Lower leg skin (tissue), 3 donors: ENCODE results near the gene MGA.

Source experiments
- CTCF ChIP-seq, 3 donors: fragments of 450-650 bp; IDR thresholded peaks; one replicate each; pipeline ENCODE4 v1.5.1; 2016; ENCODE audit warnings: antibody characterized with exemption in 3 of 3, mild to moderate bottlenecking in 3 of 3, moderate library complexity in 2 of 3
- POLR2A ChIP-seq, 2 donors: fragments of 450-650 bp; IDR thresholded peaks; one replicate each; pipeline ENCODE4 v1.6.1; 2016 to 2017; ENCODE audit warnings: antibody characterized with exemption in 2 of 2, mild to moderate bottlenecking in 1 of 2, moderate library complexity in 1 of 2

GRCh38 chr15:41675337-41675736 is 15.1 kb downstream of the MGA start:
- TF ChIP-seq CTCF (IDR thresholded peaks at IDR 0.05) (no peak), POLR2A (IDR thresholded peaks at IDR 0.05) (no peak)
